Activated B cell treated with CpG ODN at 0.5 μM for 24 hours (primary cell): ENCODE results near the gene C22orf31. TPM values are rescaled to one million over a fixed set of nuclear protein-coding genes. Genes with fewer than 3 reads are reported as not detected.

Experiments
- ATAC-seq: fragments of 200-7000 bp; cut with Tn5 transposase; one replicate; pipeline ENCODE4 v1.10.0; 2021; ENCODE audit warnings: low read depth, mild to moderate bottlenecking, moderate library complexity
- CTCF ChIA-PET: fragments of 350-600 bp; sonication (Branson Sonifier 250); formaldehyde crosslinking; loops from one replicate; lab custom pipeline; 2021; ENCODE audit warnings: antibody characterized with exemption; lab: Charles Lee
- POLR2A ChIA-PET: fragments of 350-600 bp; sonication (Branson Sonifier 250); formaldehyde crosslinking; loops from one replicate; lab custom pipeline; 2021; ENCODE audit warnings: antibody characterized with exemption; lab: Charles Lee
- DNase-seq: peaks from one replicate; pipeline ENCODE4 v3.0.0; 2022
- H3K27ac Mint-ChIP-seq: one replicate; pipeline ENCODE4 v1.8.0; 2020; ENCODE audit warnings: mixed read lengths
- H3K27me3 Mint-ChIP-seq: one replicate; pipeline ENCODE4 v1.8.0; 2021; ENCODE audit warnings: mixed read lengths
- H3K36me3 Mint-ChIP-seq: one replicate; pipeline ENCODE4 v1.8.0; 2021; ENCODE audit warnings: low read depth, mixed read lengths
- H3K4me1 Mint-ChIP-seq: one replicate; pipeline ENCODE4 v1.8.0; 2021; ENCODE audit warnings: mixed read lengths
- H3K4me3 Mint-ChIP-seq: one replicate; pipeline ENCODE4 v1.8.0; 2020; ENCODE audit warnings: mild to moderate bottlenecking, mixed read lengths
- H3K9me3 Mint-ChIP-seq: one replicate; pipeline ENCODE4 v1.8.0; 2020; ENCODE audit warnings: mixed read lengths
- CTCF ChIP-seq: fragments of 200-600 bp; IDR thresholded peaks from one replicate; pipeline ENCODE4 v1.8.0; 2022; ENCODE audit warnings: antibody characterized with exemption, mild to moderate bottlenecking
- intact Hi-C: fragments of 100-400 bp; cut with micrococcal nuclease; formaldehyde crosslinking; loops from one replicate; pipeline ENCODE4 v1.15.1; 2024
- total RNA-seq: library from RNA; stranded (reverse); gene quantifications from 2 replicates; pipeline ENCODE4 v1.2.3, GENCODE V29; 2022

Gene C22orf31
- total RNA-seq, 1 donor from 2014 or later, result not detected

- H3K4me1 Mint-ChIP-seq, result no peaks in the 10 kb centered on the region
- no peak overlapping the region for H3K4me3 Mint-ChIP-seq
- ChIA-PET POLR2A (no interaction called here), CTCF (interaction anchor here (0.6 kb wide), 1 partner anchor 41 kb away, joined by 3 read pairs; no protein-coding TSS in a partner anchor)
- H3K36me3 Mint-ChIP-seq, result no peaks in the 10 kb centered on the region
- ATAC-seq (no peak), DNase-seq (no peak)
- intact Hi-C loops, result no loop called here
- no peak overlapping the region for H3K27ac Mint-ChIP-seq
- H3K9me3 Mint-ChIP-seq, result no peaks in the 10 kb centered on the region
- H3K27me3 Mint-ChIP-seq, result peaks cover 23% of the 10 kb centered on the region
- TF ChIP-seq CTCF, result no peak
These were observed 21.4 kb upstream of the C22orf31 start for GRCh38 chr22:29082826-29083545.

- Mint-ChIP-seq H3K36me3 (no peaks in the 10 kb centered on the region), H3K9me3 (no peaks in the 10 kb centered on the region), H3K4me1 (no peaks in the 10 kb centered on the region), H3K27ac (no peak overlapping the region), H3K4me3 (no peak overlapping the region), H3K27me3 (peaks cover 24% of the 10 kb centered on the region)
- no peak for TF ChIP-seq CTCF
- POLR2A ChIA-PET, result no interaction called here
- intact Hi-C loops, result no loop called here
- DNase-seq, result no peak
- no peak for ATAC-seq
- CTCF ChIA-PET, result no interaction called here
These were observed 20.0 kb upstream of the C22orf31 start for GRCh38 chr22:29081517-29082236.

GRCh38 chr22:29080106-29080975 is 18.7 kb upstream of the C22orf31 start:
- no peak for TF ChIP-seq CTCF
- ChIA-PET CTCF (interaction anchor here (0.5 kb wide), 1 partner anchor 873 kb away, joined by 3 read pairs; no protein-coding TSS in a partner anchor), POLR2A (no interaction called here)
- ATAC-seq, result no peak
- no peaks in the 10 kb centered on the region for H3K4me1 Mint-ChIP-seq
- H3K27me3 Mint-ChIP-seq, result peaks cover 30% of the 10 kb centered on the region
- H3K9me3 Mint-ChIP-seq, result no peaks in the 10 kb centered on the region
- no peak overlapping the region for H3K4me3 Mint-ChIP-seq
- intact Hi-C loops, result no loop called here
- no peaks in the 10 kb centered on the region for H3K36me3 Mint-ChIP-seq
- H3K27ac Mint-ChIP-seq, result no peak overlapping the region
- no peak for DNase-seq

- Mint-ChIP-seq H3K4me3 (no peak overlapping the region), H3K36me3 (no peaks in the 10 kb centered on the region), H3K9me3 (no peaks in the 10 kb centered on the region), H3K4me1 (peaks cover 1% of the 10 kb centered on the region), H3K27me3 (peaks cover 37% of the 10 kb centered on the region), H3K27ac (no peak overlapping the region)
- no peak for DNase-seq
- no peak for ATAC-seq
- intact Hi-C loops, result loop anchor here (10.0 kb wide), 2 partner anchors 125 to 165 kb away; partner anchors contain the start of gene EMID1
- ChIA-PET CTCF (no interaction called here), POLR2A (no interaction called here)
- TF ChIP-seq CTCF, result no peak
These were observed 17.7 kb upstream of the C22orf31 start for GRCh38 chr22:29079218-29079901.
